Calu3 (cell line): Measurements from ENCODE around the gene LDLRAD4. TPM values are rescaled to one million over a fixed set of nuclear protein-coding genes. Genes with fewer than 3 reads are reported as not detected.

ENCODE experiments used
- BruUV-seq: library from RNA; stranded (reverse); fragments of 400-500 nt; replicated peaks from 2 replicates; lab custom pipeline; 2021; lab: Mats Ljungman, UMichigan
- CTCF ChIA-PET: fragments of 300-600 bp; sonication (Branson Sonifier 250); formaldehyde crosslinking; loops from one replicate; lab custom pipeline; 2022; ENCODE audit warnings: antibody characterized with exemption; lab: Charles Lee
- DNase-seq: peaks from one replicate; pipeline ENCODE4 v3.0.0; 2022
- H3K27ac Mint-ChIP-seq: one replicate; pipeline ENCODE4 v1.8.0; 2022; ENCODE audit warnings: mixed read lengths; ENCODE audit not compliant: unreplicated experiment
- H3K27me3 Mint-ChIP-seq: one replicate; pipeline ENCODE4 v1.8.0; 2022; ENCODE audit warnings: mixed read lengths; ENCODE audit not compliant: unreplicated experiment
- H3K36me3 Mint-ChIP-seq: one replicate; pipeline ENCODE4 v1.8.0; 2022; ENCODE audit warnings: mild to moderate bottlenecking, moderate library complexity, mixed read lengths; ENCODE audit not compliant: insufficient read depth, unreplicated experiment
- H3K4me1 Mint-ChIP-seq: one replicate; pipeline ENCODE4 v1.8.0; 2022; ENCODE audit warnings: mild to moderate bottlenecking, low read depth, mixed read lengths; ENCODE audit not compliant: unreplicated experiment
- H3K4me3 Mint-ChIP-seq: one replicate; pipeline ENCODE4 v1.8.0; 2022; ENCODE audit warnings: mild to moderate bottlenecking, low read depth, moderate library complexity, mixed read lengths; ENCODE audit not compliant: unreplicated experiment
- H3K9me3 Mint-ChIP-seq: one replicate; pipeline ENCODE4 v1.8.0; 2022; ENCODE audit warnings: low read depth, mixed read lengths; ENCODE audit not compliant: unreplicated experiment
- CTCF ChIP-seq: fragments of 200-600 bp; IDR thresholded peaks from one replicate; pipeline ENCODE4 v1.8.0; 2022; ENCODE audit warnings: antibody characterized with exemption; ENCODE audit not compliant: unreplicated experiment
- intact Hi-C: fragments of 100-400 bp; cut with micrococcal nuclease; formaldehyde crosslinking; loops from one replicate; pipeline ENCODE4 v1.10.0; 2022; ENCODE audit not compliant: unreplicated experiment
- total RNA-seq: library from RNA; stranded (reverse); gene quantifications from 2 replicates; pipeline ENCODE4 v1.2.3, GENCODE V29; 2022

LDLRAD4 gene
- total RNA-seq, 1 experiment from 2014 or later: 0.50 TPM

GRCh38 chr18:13612196-13612997 lies 393.8 kb downstream of the LDLRAD4 start:
- Mint-ChIP-seq H3K9me3 (no peaks in the 10 kb centered on the region), H3K36me3 (no peaks in the 10 kb centered on the region), H3K27me3 (peaks cover 79% of the 10 kb centered on the region), H3K4me3 (no peak overlapping the region), H3K27ac (no peak overlapping the region), H3K4me1 (no peaks in the 10 kb centered on the region)
- DNase-seq: no peak
- intact Hi-C loops: no loop called here
- TF ChIP-seq CTCF: no peak
- BruUV-seq: no TSS peak
- CTCF ChIA-PET: no interaction called here

- BruUV-seq: no TSS peak
- no peak for DNase-seq
- CTCF ChIA-PET: no interaction called here
- Mint-ChIP-seq H3K4me3 (no peak overlapping the region), H3K27me3 (peaks cover 79% of the 10 kb centered on the region), H3K36me3 (no peaks in the 10 kb centered on the region), H3K27ac (no peak overlapping the region), H3K4me1 (no peaks in the 10 kb centered on the region), H3K9me3 (no peaks in the 10 kb centered on the region)
- intact Hi-C loops: no loop called here
- no peak for TF ChIP-seq CTCF
Observed at GRCh38 chr18:13613099-13613498, 394.5 kb downstream of the LDLRAD4 start.

GRCh38 chr18:13613591-13614501 lies 395.3 kb downstream of the LDLRAD4 start:
- H3K9me3 Mint-ChIP-seq: no peaks in the 10 kb centered on the region
- no TSS peak for BruUV-seq
- no peak overlapping the region for H3K4me3 Mint-ChIP-seq
- no peaks in the 10 kb centered on the region for H3K4me1 Mint-ChIP-seq
- no peak overlapping the region for H3K27ac Mint-ChIP-seq
- intact Hi-C loops: no loop called here
- CTCF ChIA-PET: no interaction called here
- no peak for TF ChIP-seq CTCF
- peaks cover 79% of the 10 kb centered on the region for H3K27me3 Mint-ChIP-seq
- DNase-seq: no peak
- H3K36me3 Mint-ChIP-seq: no peaks in the 10 kb centered on the region

- no peak overlapping the region for H3K4me3 Mint-ChIP-seq
- no peaks in the 10 kb centered on the region for H3K4me1 Mint-ChIP-seq
Observed at GRCh38 chr18:13614641-13615288, 396.2 kb downstream of the LDLRAD4 start.

More at GRCh38 chr18:13614641-13615288, 396.2 kb downstream of the LDLRAD4 start:
- no peak overlapping the region for H3K27ac Mint-ChIP-seq
- H3K36me3 Mint-ChIP-seq: no peaks in the 10 kb centered on the region
- intact Hi-C loops: no loop called here
- no TSS peak for BruUV-seq
- no peaks in the 10 kb centered on the region for H3K9me3 Mint-ChIP-seq
- CTCF ChIA-PET: no interaction called here
- TF ChIP-seq CTCF: no peak
- DNase-seq: no peak
- peaks cover 83% of the 10 kb centered on the region for H3K27me3 Mint-ChIP-seq
